GM18526 (cell line): ENCODE results near the gene RARA.

Source experiments
- POLR2A ChIP-seq: IDR thresholded peaks from 3 replicates; pipeline ENCODE4 v1.6.1; 2011; ENCODE audit not compliant: insufficient read length; ENCODE audit errors: extremely low read depth

The RARA gene

GRCh38 chr17:40330850-40331470 lies 22.0 kb downstream of the RARA start:
- TF ChIP-seq POLR2A: no peak

GRCh38 chr17:40331743-40332641 lies 23.0 kb downstream of the RARA start:
- TF ChIP-seq POLR2A: no peak

- no peak for TF ChIP-seq POLR2A
These were observed 24.9 kb downstream of the RARA start for GRCh38 chr17:40333781-40334448.

GRCh38 chr17:40335620-40336019 lies 26.6 kb downstream of the RARA start:
- no peak for TF ChIP-seq POLR2A

GRCh38 chr17:40337351-40337750 lies 28.4 kb downstream of the RARA start:
- no peak for TF ChIP-seq POLR2A

- TF ChIP-seq POLR2A: no peak
These were observed 29.1 kb downstream of the RARA start for GRCh38 chr17:40338058-40338457.

GRCh38 chr17:40338941-40339649 lies 30.1 kb downstream of the RARA start:
- TF ChIP-seq POLR2A: no peak

GRCh38 chr17:40340327-40340726 lies 31.3 kb downstream of the RARA start:
- no peak for TF ChIP-seq POLR2A

GRCh38 chr17:40340880-40341807 lies 32.2 kb downstream of the RARA start:
- no peak for TF ChIP-seq POLR2A

GRCh38 chr17:40341808-40342503 lies 33.0 kb downstream of the RARA start:
- TF ChIP-seq POLR2A: no peak

- no peak for TF ChIP-seq POLR2A
These were observed 33.7 kb downstream of the RARA start for GRCh38 chr17:40342504-40343218.

- no peak for TF ChIP-seq POLR2A
These were observed 34.5 kb downstream of the RARA start for GRCh38 chr17:40343219-40344119.

- TF ChIP-seq POLR2A: no peak
These were observed 35.6 kb downstream of the RARA start for GRCh38 chr17:40344421-40345160.
